ENCODE measurements around the gene PBX1. TPM values are rescaled to one million over a fixed set of nuclear protein-coding genes. Genes with fewer than 3 reads are reported as not detected.

PBX1 gene
- total and polyA plus RNA-seq, 4 donors, result 14.0 to 125 (median 40.0) TPM

GRCh38 chr1:164863056-164863455 is 304.1 kb downstream of the PBX1 start:
- DNase-seq (no peak), ATAC-seq (ENCODE audit: low FRiP score) (no peak)
- H3K9me3 ChIP-seq (ENCODE audit: control insufficient read depth, low read length), result no peaks in the 10 kb centered on the region
- H3K4me1 ChIP-seq (ENCODE audit: control insufficient read depth in 1 of 2, insufficient read depth in 2 of 2, low read length in 2 of 2), result peaks cover 0 to 2% of the 10 kb centered on the region in 2 donors
- H3K4me3 ChIP-seq (ENCODE audit: low read length in 2 of 2), result no peak overlapping the region
- intact Hi-C loops (cut with DNase I), result no loop called here
- 77 to 82% methylated on average over 4 of the region's 4 CpGs for WGBS, 2 donors
- H3K27ac ChIP-seq (ENCODE audit: low read depth in 1 of 2, low read length in 2 of 2), result no peak overlapping the region
- H3K36me3 ChIP-seq (ENCODE audit: control insufficient read depth in 1 of 2, insufficient read depth in 2 of 2, low read length in 1 of 2), result no peaks in the 10 kb centered on the region
- H3K27me3 ChIP-seq (ENCODE audit: control insufficient read depth in 1 of 2, insufficient read depth in 2 of 2, low read length in 1 of 2), result no peaks in the 10 kb centered on the region

- DNase-seq (no peak), ATAC-seq (ENCODE audit: low FRiP score) (no peak)
- Histone ChIP-seq H3K36me3 (ENCODE audit: control insufficient read depth in 1 of 2, insufficient read depth in 2 of 2, low read length in 1 of 2) (no peaks in the 10 kb centered on the region), H3K27ac (ENCODE audit: low read depth in 1 of 2, low read length in 2 of 2) (no peak overlapping the region), H3K4me1 (ENCODE audit: control insufficient read depth in 1 of 2, insufficient read depth in 2 of 2, low read length in 2 of 2) (peaks cover 0 to 2% of the 10 kb centered on the region in 2 donors), H3K4me3 (ENCODE audit: low read length in 2 of 2) (no peak overlapping the region), H3K27me3 (ENCODE audit: control insufficient read depth in 1 of 2, insufficient read depth in 2 of 2, low read length in 1 of 2) (no peaks in the 10 kb centered on the region), H3K9me3 (ENCODE audit: control insufficient read depth, low read length) (no peaks in the 10 kb centered on the region)
- intact Hi-C loops (cut with DNase I), result no loop called here
- 76 to 78% methylated on average over 3 of the region's 3 CpGs for WGBS, 2 donors
Measured at GRCh38 chr1:164864161-164864560, 305.2 kb downstream of the PBX1 start.

GRCh38 chr1:164865385-164865784 is 306.4 kb downstream of the PBX1 start:
- intact Hi-C loops (cut with DNase I), result no loop called here
- Histone ChIP-seq H3K27ac (ENCODE audit: low read depth in 1 of 2, low read length in 2 of 2) (no peak overlapping the region), H3K9me3 (ENCODE audit: control insufficient read depth, low read length) (no peaks in the 10 kb centered on the region), H3K4me3 (ENCODE audit: low read length in 2 of 2) (no peak overlapping the region), H3K27me3 (ENCODE audit: control insufficient read depth in 1 of 2, insufficient read depth in 2 of 2, low read length in 1 of 2) (no peaks in the 10 kb centered on the region), H3K36me3 (ENCODE audit: control insufficient read depth in 1 of 2, insufficient read depth in 2 of 2, low read length in 1 of 2) (no peaks in the 10 kb centered on the region), H3K4me1 (ENCODE audit: control insufficient read depth in 1 of 2, insufficient read depth in 2 of 2, low read length in 2 of 2) (no peaks in the 10 kb centered on the region)
- DNase-seq (no peak), ATAC-seq (ENCODE audit: low FRiP score) (no peak)
- 85 to 86% methylated on average over 4 of the region's 4 CpGs for WGBS, 2 donors

- 92 to 94% methylated on average over 8 of the region's 8 CpGs for WGBS, 2 donors
- H3K4me1 ChIP-seq (ENCODE audit: control insufficient read depth in 1 of 2, insufficient read depth in 2 of 2, low read length in 2 of 2), result no peaks in the 10 kb centered on the region
- H3K36me3 ChIP-seq (ENCODE audit: control insufficient read depth in 1 of 2, insufficient read depth in 2 of 2, low read length in 1 of 2), result no peaks in the 10 kb centered on the region
- ATAC-seq (ENCODE audit: low FRiP score) (no peak), DNase-seq (no peak)
- no peaks in the 10 kb centered on the region for H3K27me3 ChIP-seq (ENCODE audit: control insufficient read depth in 1 of 2, insufficient read depth in 2 of 2, low read length in 1 of 2)
- intact Hi-C loops (cut with DNase I), result no loop called here
- no peak overlapping the region for H3K4me3 ChIP-seq (ENCODE audit: low read length in 2 of 2)
- no peak overlapping the region for H3K27ac ChIP-seq (ENCODE audit: low read depth in 1 of 2, low read length in 2 of 2)
- no peaks in the 10 kb centered on the region for H3K9me3 ChIP-seq (ENCODE audit: control insufficient read depth, low read length)
Measured at GRCh38 chr1:164867590-164867989, 308.6 kb downstream of the PBX1 start.

GRCh38 chr1:164868990-164869389 is 310.0 kb downstream of the PBX1 start:
- intact Hi-C loops (cut with DNase I), result no loop called here
- WGBS, 2 donors, result 96% methylated on average over 4 of the region's 4 CpGs
- H3K4me3 ChIP-seq (ENCODE audit: low read length in 2 of 2), result no peak overlapping the region
- no peak for ATAC-seq (ENCODE audit: low FRiP score)
- no peak overlapping the region for H3K27ac ChIP-seq (ENCODE audit: low read depth in 1 of 2, low read length in 2 of 2)
- no peaks in the 10 kb centered on the region for H3K4me1 ChIP-seq (ENCODE audit: control insufficient read depth in 1 of 2, insufficient read depth in 2 of 2, low read length in 2 of 2)
- no peaks in the 10 kb centered on the region for H3K36me3 ChIP-seq (ENCODE audit: control insufficient read depth in 1 of 2, insufficient read depth in 2 of 2, low read length in 1 of 2)
- no peaks in the 10 kb centered on the region for H3K27me3 ChIP-seq (ENCODE audit: control insufficient read depth in 1 of 2, insufficient read depth in 2 of 2, low read length in 1 of 2)
- DNase-seq, result no peak
- no peaks in the 10 kb centered on the region for H3K9me3 ChIP-seq (ENCODE audit: control insufficient read depth, low read length)

- H3K36me3 ChIP-seq (ENCODE audit: control insufficient read depth in 1 of 2, insufficient read depth in 2 of 2, low read length in 1 of 2), result no peaks in the 10 kb centered on the region
- H3K9me3 ChIP-seq (ENCODE audit: control insufficient read depth, low read length), result no peaks in the 10 kb centered on the region
- H3K27me3 ChIP-seq (ENCODE audit: control insufficient read depth in 1 of 2, insufficient read depth in 2 of 2, low read length in 1 of 2), result no peaks in the 10 kb centered on the region
- intact Hi-C loops (cut with DNase I), result no loop called here
- H3K4me1 ChIP-seq (ENCODE audit: control insufficient read depth in 1 of 2, insufficient read depth in 2 of 2, low read length in 2 of 2), result no peaks in the 10 kb centered on the region
- H3K4me3 ChIP-seq (ENCODE audit: low read length in 2 of 2), result no peak overlapping the region
- no peak for ATAC-seq (ENCODE audit: low FRiP score)
- H3K27ac ChIP-seq (ENCODE audit: low read depth in 1 of 2, low read length in 2 of 2), result no peak overlapping the region
- 67 to 70% methylated on average over 3 of the region's 3 CpGs for WGBS, 2 donors
- DNase-seq, result no peak
Measured at GRCh38 chr1:164875518-164875917, 316.5 kb downstream of the PBX1 start.

GRCh38 chr1:164876398-164877116 is 317.6 kb downstream of the PBX1 start:
- Histone ChIP-seq H3K4me1 (ENCODE audit: control insufficient read depth in 1 of 2, insufficient read depth in 2 of 2, low read length in 2 of 2) (no peaks in the 10 kb centered on the region), H3K4me3 (ENCODE audit: low read length in 2 of 2) (no peak overlapping the region), H3K27me3 (ENCODE audit: control insufficient read depth in 1 of 2, insufficient read depth in 2 of 2, low read length in 1 of 2) (no peaks in the 10 kb centered on the region), H3K27ac (ENCODE audit: low read depth in 1 of 2, low read length in 2 of 2) (no peak overlapping the region), H3K9me3 (ENCODE audit: control insufficient read depth, low read length) (no peaks in the 10 kb centered on the region), H3K36me3 (ENCODE audit: control insufficient read depth in 1 of 2, insufficient read depth in 2 of 2, low read length in 1 of 2) (no peaks in the 10 kb centered on the region)
- ATAC-seq (ENCODE audit: low FRiP score) (no peak), DNase-seq (no peak)
- 87 to 91% methylated on average over 12 of the region's 12 CpGs for WGBS, 2 donors
- intact Hi-C loops (cut with DNase I), result no loop called here

- DNase-seq (no peak), ATAC-seq (ENCODE audit: low FRiP score) (no peak)
- Histone ChIP-seq H3K4me3 (ENCODE audit: low read length in 2 of 2) (no peak overlapping the region), H3K36me3 (ENCODE audit: control insufficient read depth in 1 of 2, insufficient read depth in 2 of 2, low read length in 1 of 2) (no peaks in the 10 kb centered on the region), H3K4me1 (ENCODE audit: control insufficient read depth in 1 of 2, insufficient read depth in 2 of 2, low read length in 2 of 2) (no peaks in the 10 kb centered on the region), H3K27me3 (ENCODE audit: control insufficient read depth in 1 of 2, insufficient read depth in 2 of 2, low read length in 1 of 2) (no peaks in the 10 kb centered on the region), H3K27ac (ENCODE audit: low read depth in 1 of 2, low read length in 2 of 2) (no peak overlapping the region), H3K9me3 (ENCODE audit: control insufficient read depth, low read length) (no peaks in the 10 kb centered on the region)
- WGBS, 2 donors, result 74 to 80% methylated on average over 3 of the region's 3 CpGs
- intact Hi-C loops (cut with DNase I), result no loop called here
Measured at GRCh38 chr1:164880199-164880598, 321.2 kb downstream of the PBX1 start.

GRCh38 chr1:164880644-164881043 is 321.7 kb downstream of the PBX1 start:
- ATAC-seq (ENCODE audit: low FRiP score) (no peak), DNase-seq (no peak)
- H3K4me3 ChIP-seq (ENCODE audit: low read length in 2 of 2), result no peak overlapping the region
- no peak overlapping the region for H3K27ac ChIP-seq (ENCODE audit: low read depth in 1 of 2, low read length in 2 of 2)
- H3K9me3 ChIP-seq (ENCODE audit: control insufficient read depth, low read length), result no peaks in the 10 kb centered on the region
- 84 to 93% methylated on average over 2 of the region's 2 CpGs for WGBS, 2 donors
- no peaks in the 10 kb centered on the region for H3K36me3 ChIP-seq (ENCODE audit: control insufficient read depth in 1 of 2, insufficient read depth in 2 of 2, low read length in 1 of 2)
- intact Hi-C loops (cut with DNase I), result no loop called here
- H3K4me1 ChIP-seq (ENCODE audit: control insufficient read depth in 1 of 2, insufficient read depth in 2 of 2, low read length in 2 of 2), result no peaks in the 10 kb centered on the region
- H3K27me3 ChIP-seq (ENCODE audit: control insufficient read depth in 1 of 2, insufficient read depth in 2 of 2, low read length in 1 of 2), result no peaks in the 10 kb centered on the region
